Measurements from ENCODE around the gene DPP3. TPM values are rescaled to one million over a fixed set of nuclear protein-coding genes. Genes with fewer than 3 reads are reported as not detected.

Gene DPP3
- total RNA-seq, 4 donors from 2014 or later: 15.5 to 48.5 (median 20.1) TPM

- no peak for TF ChIP-seq POLR2A (IDR thresholded peaks at IDR 0.05)
- TF ChIP-seq CTCF (IDR thresholded peaks at IDR 0.05): no peak
- H3K4me3 ChIP-seq (ENCODE audit: low read depth, poor library complexity, severe bottlenecking): no peak overlapping the region
- intact Hi-C loops (cut with DNase I; ENCODE audit: low total_unique reads): no loop called here
- 89 to 94% methylated on average over 6 of the region's 6 CpGs for WGBS, 2 donors
- DNase-seq (ENCODE audit: low spot score in 2 of 2): no peak
Observed at GRCh38 chr11:66468691-66469090, 11.5 kb upstream of the DPP3 start.

DNA sequence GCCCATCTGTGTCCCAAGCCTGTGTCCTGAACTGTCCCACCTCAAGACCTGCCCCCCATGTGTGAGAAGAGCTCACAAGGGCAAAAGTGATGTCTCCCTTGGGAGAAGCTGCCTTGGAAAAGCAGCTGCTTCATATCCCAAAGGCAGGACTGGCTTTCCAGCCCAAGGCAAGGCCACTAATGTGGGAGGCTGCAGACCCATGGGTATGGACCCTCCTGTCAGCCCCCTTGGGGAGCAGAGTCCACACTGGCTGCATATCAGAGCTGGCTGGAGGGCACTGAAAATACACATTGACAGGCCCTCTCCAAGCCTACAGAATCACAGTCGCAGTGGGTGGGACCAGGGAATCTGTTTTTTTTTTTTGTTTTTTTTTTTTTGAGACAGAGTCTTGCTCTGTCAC, 10.8 kb upstream of the DPP3 start:
- TF ChIP-seq POLR2A (IDR thresholded peaks at IDR 0.05) (no peak), CTCF (IDR thresholded peaks at IDR 0.05) (no peak)
- no peak overlapping the region for H3K4me3 ChIP-seq (ENCODE audit: low read depth, poor library complexity, severe bottlenecking)
- intact Hi-C loops (cut with DNase I; ENCODE audit: low total_unique reads): no loop called here
- DNase-seq (ENCODE audit: low spot score in 2 of 2): no peak
- WGBS, 2 donors: 100% methylated on average over 1 of the region's 1 CpG

DNA sequence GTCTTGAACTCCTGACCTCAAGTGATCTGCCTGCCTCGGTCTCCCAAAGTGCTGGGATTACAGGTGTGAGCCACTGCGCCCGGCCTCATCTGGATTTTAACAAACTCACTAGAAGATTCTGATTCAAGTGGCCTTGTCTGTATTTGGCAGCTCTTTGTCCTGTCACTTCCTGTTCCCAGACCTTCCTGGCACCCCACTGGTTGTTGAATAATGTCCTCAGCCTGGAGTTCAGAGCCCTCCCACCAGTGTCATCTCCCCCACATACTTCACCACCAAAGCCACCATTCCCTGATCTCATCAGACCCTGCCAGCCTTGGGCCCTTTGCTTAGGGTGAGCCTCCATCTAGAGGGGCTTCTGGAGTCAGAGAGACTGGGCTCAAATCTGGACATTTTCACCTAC, 10.2 kb upstream of the DPP3 start:
- no peak for DNase-seq (ENCODE audit: low spot score in 2 of 2)
- H3K4me3 ChIP-seq (ENCODE audit: low read depth, poor library complexity, severe bottlenecking): no peak overlapping the region
- TF ChIP-seq POLR2A (IDR thresholded peaks at IDR 0.05) (no peak), CTCF (IDR thresholded peaks at IDR 0.05) (no peak)
- WGBS, 2 donors: 90 to 93% methylated on average over 3 of the region's 3 CpGs
- intact Hi-C loops (cut with DNase I; ENCODE audit: low total_unique reads): no loop called here

- no peak for TF ChIP-seq POLR2A (IDR thresholded peaks at IDR 0.05)
- TF ChIP-seq CTCF (IDR thresholded peaks at IDR 0.05): no peak
- WGBS, 2 donors: 94 to 95% methylated on average over 16 of the region's 16 CpGs
- no peak overlapping the region for H3K4me3 ChIP-seq (ENCODE audit: low read depth, poor library complexity, severe bottlenecking)
- intact Hi-C loops (cut with DNase I; ENCODE audit: low total_unique reads): no loop called here
- no peak for DNase-seq (ENCODE audit: low spot score in 2 of 2)
Observed at GRCh38 chr11:66471142-66471541, 9.1 kb upstream of the DPP3 start.

DNA sequence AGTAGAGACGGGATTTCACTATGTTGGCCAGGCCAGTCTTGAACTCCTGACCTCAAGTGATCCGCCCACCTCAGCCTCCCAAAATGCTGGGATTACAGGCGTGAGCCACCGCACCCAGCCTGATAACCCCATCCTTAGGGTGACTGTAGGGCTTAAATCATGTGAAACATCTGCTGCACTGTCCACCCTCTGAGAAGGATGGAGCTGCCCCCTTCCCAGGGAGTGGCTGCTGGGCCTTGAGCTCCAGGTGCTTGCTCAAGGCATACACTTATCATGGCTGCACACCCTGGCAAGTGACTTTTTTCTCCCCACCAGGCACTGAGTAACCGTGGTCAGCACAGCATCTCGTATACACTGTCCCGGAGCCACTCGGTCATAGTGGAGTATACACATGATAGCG, 8.2 kb upstream of the DPP3 start:
- no peak overlapping the region for H3K4me3 ChIP-seq (ENCODE audit: low read depth, poor library complexity, severe bottlenecking)
- TF ChIP-seq POLR2A (IDR thresholded peaks at IDR 0.05): no peak
- intact Hi-C loops (cut with DNase I; ENCODE audit: low total_unique reads): no loop called here
- DNase-seq (ENCODE audit: low spot score in 2 of 2): no peak
- WGBS, 2 donors: 94% methylated on average over 9 of the region's 9 CpGs

- intact Hi-C loops (cut with DNase I; ENCODE audit: low total_unique reads): no loop called here
- 88 to 94% methylated on average over 9 to 11 of the region's 11 CpGs for WGBS, 2 donors
- no peak for DNase-seq (ENCODE audit: low spot score in 2 of 2)
- H3K4me3 ChIP-seq (ENCODE audit: low read depth, poor library complexity, severe bottlenecking): no peak overlapping the region
- no peak for TF ChIP-seq CTCF (IDR thresholded peaks at IDR 0.05)
Observed at GRCh38 chr11:66473167-66473566, 7.1 kb upstream of the DPP3 start.

All from lower leg skin (tissue), 4 donors.